Measurements from ENCODE around the gene KCTD2. TPM values are rescaled to one million over a fixed set of nuclear protein-coding genes. Genes with fewer than 3 reads are reported as not detected.
A peak's percentile ranks its signal among the peaks of the same experiment; 100 is the strongest.

Gene KCTD2
- total and polyA plus RNA-seq, 9 of the 15 experiments (the other 6 are each of a cell fraction or from before 2014, with no cell fraction given), result 1.7 to 32.9 (median 15.8) TPM

GRCh38 chr17:75033346-75034235, 13.4 kb upstream of the KCTD2 start (continued):
- TF ChIP-seq SP1 (CRISPR knock-in tag; IDR thresholded peaks at IDR 0.05) (peak; percentile 49), ASH1L (IDR thresholded peaks at IDR 0.05; ENCODE audit: borderline replicate concordance, low read depth, partially characterized antibody) (no peak), SETDB1 (IDR thresholded peaks at IDR 0.05; ENCODE audit: low read length) (no peak), CBFA2T3 (IDR thresholded peaks at IDR 0.05) (peak; percentile 2; the same call in 1 of the 2 replicates), MTA1 (IDR thresholded peaks at IDR 0.05; ENCODE audit: borderline replicate concordance) (no peak), CGGBP1 (CRISPR knock-in tag; IDR thresholded peaks at IDR 0.05) (no peak), THAP7 (CRISPR knock-in tag; IDR thresholded peaks at IDR 0.05) (no peak), FOXJ2 (tag; IDR thresholded peaks at IDR 0.05) (no peak), RNF2 (IDR thresholded peaks at IDR 0.05) (peak; percentile 95), ZNF436 (CRISPR knock-in tag; IDR thresholded peaks at IDR 0.05) (0 out of 2 replicates have a peak, but pooled peaks have one; percentile 27), ZNF146 (CRISPR knock-in tag; IDR thresholded peaks at IDR 0.05; ENCODE audit: unreplicated experiment) (no peak), SFPQ (IDR thresholded peaks at IDR 0.05; ENCODE audit: low read depth, low read length) (no peak), CREB1 (IDR thresholded peaks at IDR 0.05) (peak; percentile 58), CREB1 (CRISPR knock-in tag; IDR thresholded peaks at IDR 0.05) (peak; percentile 57; the same call in 1 of the 2 replicates), NR1H2 (CRISPR knock-in tag; IDR thresholded peaks at IDR 0.05) (no peak), NFRKB (IDR thresholded peaks at IDR 0.05; ENCODE audit: low read depth) (no peak; the same call in 1 of the 2 replicates), CLOCK (CRISPR knock-in tag; IDR thresholded peaks at IDR 0.05; ENCODE audit: borderline replicate concordance) (no peak), ZNF133 (CRISPR knock-in tag; IDR thresholded peaks at IDR 0.05) (no peak), STAG1 (CRISPR knock-in tag; IDR thresholded peaks at IDR 0.05; ENCODE audit: borderline replicate concordance) (no peak), GMEB1 (CRISPR knock-in tag; IDR thresholded peaks at IDR 0.05) (no peak), ZNF780A (CRISPR knock-in tag; IDR thresholded peaks at IDR 0.05) (no peak), ZNF263 (CRISPR knock-in tag; IDR thresholded peaks at IDR 0.05; ENCODE audit: borderline replicate concordance) (no peak), YBX1 (IDR thresholded peaks at IDR 0.05) (no peak)
